AG09319 (cell line): ENCODE measurements around the gene SRPK1.

ENCODE experiments used
- DNase-seq: peaks from one replicate; pipeline ENCODE4 v3.0.0-alpha.2; 2010; ENCODE audit warnings: low read depth; ENCODE audit errors: extremely low read depth
- TF ChIP-seq, protein P1 (sequence below): IDR thresholded peaks from 2 replicates; pipeline ENCODE4 v1.5.1; 2011; ENCODE audit warnings: low read depth, mild to moderate bottlenecking, inconsistent platforms, low read length, moderate library complexity

Gene SRPK1

DNA sequence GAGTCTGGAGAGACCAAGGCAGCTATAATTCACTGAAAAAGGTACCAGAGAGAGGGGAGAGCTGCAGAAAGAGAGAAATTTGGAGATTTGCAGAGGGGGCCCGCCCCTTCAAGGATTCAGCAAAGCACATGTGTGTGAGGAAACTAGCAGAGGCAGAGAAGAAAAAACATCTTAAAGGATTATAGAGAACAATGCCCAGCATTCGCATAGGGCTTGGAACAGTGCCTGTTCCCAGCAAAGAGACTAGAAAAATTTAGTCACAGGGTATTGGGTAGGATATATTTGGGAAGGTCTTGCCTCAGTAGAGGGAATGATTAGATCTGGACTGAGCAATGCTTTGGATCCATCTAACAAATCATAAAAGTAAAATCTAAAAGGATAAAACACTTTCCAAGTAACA, 44.0 kb downstream of the SRPK1 start:
- TF ChIP-seq, protein P1, sequence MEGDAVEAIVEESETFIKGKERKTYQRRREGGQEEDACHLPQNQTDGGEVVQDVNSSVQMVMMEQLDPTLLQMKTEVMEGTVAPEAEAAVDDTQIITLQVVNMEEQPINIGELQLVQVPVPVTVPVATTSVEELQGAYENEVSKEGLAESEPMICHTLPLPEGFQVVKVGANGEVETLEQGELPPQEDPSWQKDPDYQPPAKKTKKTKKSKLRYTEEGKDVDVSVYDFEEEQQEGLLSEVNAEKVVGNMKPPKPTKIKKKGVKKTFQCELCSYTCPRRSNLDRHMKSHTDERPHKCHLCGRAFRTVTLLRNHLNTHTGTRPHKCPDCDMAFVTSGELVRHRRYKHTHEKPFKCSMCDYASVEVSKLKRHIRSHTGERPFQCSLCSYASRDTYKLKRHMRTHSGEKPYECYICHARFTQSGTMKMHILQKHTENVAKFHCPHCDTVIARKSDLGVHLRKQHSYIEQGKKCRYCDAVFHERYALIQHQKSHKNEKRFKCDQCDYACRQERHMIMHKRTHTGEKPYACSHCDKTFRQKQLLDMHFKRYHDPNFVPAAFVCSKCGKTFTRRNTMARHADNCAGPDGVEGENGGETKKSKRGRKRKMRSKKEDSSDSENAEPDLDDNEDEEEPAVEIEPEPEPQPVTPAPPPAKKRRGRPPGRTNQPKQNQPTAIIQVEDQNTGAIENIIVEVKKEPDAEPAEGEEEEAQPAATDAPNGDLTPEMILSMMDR: no peak
- no peak for DNase-seq

DNA sequence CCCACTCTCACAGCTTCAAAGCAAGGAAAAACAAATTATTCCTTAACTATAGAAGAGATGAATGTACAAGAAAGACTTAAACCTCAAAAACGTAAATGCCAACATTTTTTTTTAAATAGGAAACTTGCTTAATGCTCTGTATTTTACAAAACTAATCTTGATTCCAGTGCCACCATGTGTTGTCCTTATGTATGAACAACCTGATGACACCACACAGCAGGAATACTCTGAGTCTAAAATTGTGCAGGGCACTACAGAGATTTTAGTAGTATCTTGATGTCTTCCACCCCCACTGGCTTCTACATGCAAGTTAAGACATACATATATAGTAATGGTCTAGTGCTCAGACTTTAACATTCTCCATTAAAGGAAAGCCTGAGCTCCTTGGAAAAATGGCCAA, 46.2 kb downstream of the SRPK1 start:
- no peak for DNase-seq
- TF ChIP-seq, protein P1: no peak

DNA sequence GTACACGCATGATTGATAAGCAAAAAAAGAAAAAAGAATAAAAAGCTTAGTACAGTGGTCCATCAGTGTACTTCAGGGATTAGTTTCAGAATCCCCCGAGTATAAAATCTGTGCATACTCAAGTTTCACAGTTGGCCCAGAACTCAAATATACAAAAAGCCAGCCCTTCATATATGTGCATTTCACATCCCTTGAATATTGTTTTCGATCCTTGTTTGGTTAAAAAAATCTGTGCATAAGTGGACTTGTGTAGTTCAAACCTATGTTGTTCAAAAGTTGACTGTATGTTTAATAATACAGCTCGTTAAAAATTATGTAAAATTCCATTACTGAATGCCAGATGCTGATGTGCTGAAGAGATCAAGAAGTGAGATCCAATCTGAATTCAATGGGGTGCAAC, 61.5 kb downstream of the SRPK1 start:
- no peak for DNase-seq
- TF ChIP-seq, protein P1: no peak

DNA sequence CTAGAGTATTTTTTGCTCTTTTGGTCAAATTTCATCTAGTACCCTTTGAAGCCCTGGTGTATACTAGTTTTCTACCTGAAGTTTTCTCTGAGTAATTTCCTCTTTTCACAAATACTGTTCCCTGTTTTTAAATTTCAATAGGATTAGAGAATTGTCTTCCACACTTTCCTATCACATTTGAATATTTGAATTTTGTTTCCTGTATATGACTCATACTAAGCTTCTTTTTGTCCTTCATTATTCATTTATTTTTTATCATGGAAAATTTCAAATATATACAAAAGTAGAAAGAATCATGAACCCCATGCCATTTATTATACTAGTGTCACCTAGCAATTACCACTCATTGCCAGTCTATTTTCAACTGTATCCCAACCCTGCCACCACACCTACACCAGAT, 63.0 kb downstream of the SRPK1 start:
- TF ChIP-seq, protein P1: no peak
- DNase-seq: no peak

DNA sequence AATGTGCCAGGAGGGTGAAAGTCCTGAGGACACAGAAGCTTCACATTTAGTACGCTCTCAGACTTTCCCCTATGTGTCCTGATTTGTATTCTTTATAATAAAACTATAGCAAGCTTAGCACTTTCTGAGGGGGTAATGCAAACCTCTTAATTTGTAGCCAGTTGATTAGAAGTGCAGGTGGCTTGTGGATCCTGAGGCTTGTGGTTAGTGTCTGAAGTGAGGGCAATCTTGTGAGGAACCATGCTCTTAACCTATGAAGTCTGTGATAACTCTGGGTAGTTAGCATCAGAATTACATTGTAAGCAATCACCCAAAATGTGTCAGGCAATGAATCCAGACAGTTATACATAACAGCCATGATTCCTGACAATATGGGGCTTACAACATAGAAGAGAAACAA, 64.6 kb downstream of the SRPK1 start:
- no peak for DNase-seq
- TF ChIP-seq, protein P1: no peak

DNA sequence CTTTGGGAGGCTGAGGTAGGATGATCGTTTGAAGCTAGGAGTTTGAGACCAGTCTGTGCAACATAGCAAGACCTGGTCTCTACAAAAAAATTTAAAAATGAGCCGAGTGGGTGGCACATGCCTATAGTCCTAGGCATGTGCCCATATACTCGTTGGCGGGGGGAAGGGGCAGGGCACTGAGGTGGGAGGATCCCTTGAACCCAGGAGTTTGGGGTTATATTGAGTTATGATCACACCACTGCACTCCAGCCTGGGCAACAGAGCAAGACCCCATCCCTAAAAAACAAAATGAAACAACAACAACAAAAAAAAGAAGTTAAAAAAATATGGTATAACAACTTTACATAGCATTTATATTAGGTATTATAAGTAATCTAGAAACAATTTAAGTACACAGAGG, 67.9 kb downstream of the SRPK1 start:
- TF ChIP-seq, protein P1: no peak
- DNase-seq: no peak

DNA sequence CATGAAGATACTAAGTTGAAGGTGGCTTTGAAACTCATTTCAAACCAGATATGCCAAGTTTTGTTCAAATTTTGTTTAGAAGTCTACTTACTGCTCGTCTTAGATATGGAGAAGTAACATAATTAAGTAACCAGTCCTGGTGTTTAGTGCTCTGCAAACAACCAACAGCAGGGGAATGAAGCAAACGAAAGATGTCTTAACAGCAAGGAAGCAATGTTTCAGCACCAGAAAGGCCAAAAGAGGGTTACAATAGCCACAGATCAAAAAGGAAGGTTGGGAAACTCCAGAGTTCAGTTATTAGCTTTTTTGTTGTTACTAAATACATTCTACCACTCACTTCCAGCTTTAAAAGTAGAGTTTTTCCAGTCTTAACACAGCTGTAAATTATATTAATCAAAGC, 70.7 kb downstream of the SRPK1 start:
- DNase-seq: no peak

More for the DNA sequence above, 70.7 kb downstream of the SRPK1 start:
- TF ChIP-seq, protein P1: no peak
